ENCODE data around the gene CARS1. TPM values are rescaled to one million over a fixed set of nuclear protein-coding genes. Genes with fewer than 3 reads are reported as not detected.

Gene CARS1
- total and polyA plus RNA-seq, 10 of the 15 experiments (the other 5 are each of a cell fraction or from before 2014, with no cell fraction given), result 7.8 to 60.6 (median 45.7) TPM

DNA sequence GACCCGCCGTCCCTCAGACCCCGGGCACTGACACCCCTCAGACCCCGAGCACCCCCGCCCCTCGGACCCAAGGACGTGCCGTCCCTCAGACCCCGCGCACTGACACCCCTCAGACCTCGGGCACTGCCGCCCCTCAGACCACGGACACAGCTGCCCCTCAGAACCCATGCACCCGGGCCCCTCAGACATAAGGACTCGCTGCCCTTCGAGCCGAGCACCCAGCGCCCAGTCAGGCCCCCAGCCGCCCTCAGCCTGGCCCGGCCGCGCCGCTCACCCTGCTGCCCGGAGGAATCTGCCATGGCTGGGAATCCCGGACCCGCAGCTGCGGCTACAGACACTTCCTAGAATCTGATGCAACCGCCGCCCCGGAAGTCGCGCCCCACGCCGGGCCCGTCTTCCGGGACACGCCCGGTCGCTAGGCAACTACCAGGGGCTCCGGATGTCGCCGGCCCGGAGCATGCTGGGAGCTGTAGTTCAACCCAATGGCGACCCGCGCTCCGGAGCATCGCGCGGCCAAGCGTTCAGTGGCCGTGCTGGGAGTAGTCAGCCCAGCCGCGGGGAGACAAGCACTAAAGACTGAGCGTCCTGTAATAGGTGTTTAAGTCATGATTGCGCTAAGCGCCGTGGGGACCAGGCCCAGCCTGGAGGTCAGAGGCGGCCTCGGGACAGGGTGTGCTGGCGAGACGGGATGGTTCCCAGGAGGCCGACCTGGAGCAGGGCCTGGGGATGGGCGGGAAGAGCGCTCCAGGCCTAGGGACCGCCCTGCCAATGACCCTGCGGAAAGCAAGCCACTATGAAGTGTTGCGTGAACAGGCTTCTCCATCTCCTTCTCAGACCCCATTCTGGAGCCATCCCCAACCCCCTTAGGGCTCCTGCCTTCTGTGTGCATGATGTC, at the start of gene CARS1 (continued):
- no peak for TF ChIP-seq MLLT1 (IDR thresholded peaks at IDR 0.05)
- no peak for TF ChIP-seq EP300 (IDR thresholded peaks at IDR 0.05; ENCODE audit: borderline replicate concordance in 1 of 2, control insufficient read depth in 1 of 2, low read depth in 2 of 2, low read length in 2 of 2)
- TF ChIP-seq ELK1 (IDR thresholded peaks at IDR 0.05; ENCODE audit: low read depth, low read length), result peak; percentile 92
- TF ChIP-seq TCF12 (IDR thresholded peaks at IDR 0.05; ENCODE audit: low read depth, low read length), result peak; percentile 65
- no peak for TF ChIP-seq ASH2L (IDR thresholded peaks at IDR 0.05; ENCODE audit: borderline replicate concordance, low read depth)
- peak; percentile 72; the same call in 1 of the 2 replicates for TF ChIP-seq TBL1XR1 (IDR thresholded peaks at IDR 0.05; ENCODE audit: low read depth, low read length)
- TF ChIP-seq MEF2B (IDR thresholded peaks at IDR 0.05; ENCODE audit: partially characterized antibody, poor library complexity, severe bottlenecking), result peak; percentile 21
- TF ChIP-seq NFIC (IDR thresholded peaks at IDR 0.05; ENCODE audit: low read depth, low read length), result no peak
- TF ChIP-seq, protein P1, sequence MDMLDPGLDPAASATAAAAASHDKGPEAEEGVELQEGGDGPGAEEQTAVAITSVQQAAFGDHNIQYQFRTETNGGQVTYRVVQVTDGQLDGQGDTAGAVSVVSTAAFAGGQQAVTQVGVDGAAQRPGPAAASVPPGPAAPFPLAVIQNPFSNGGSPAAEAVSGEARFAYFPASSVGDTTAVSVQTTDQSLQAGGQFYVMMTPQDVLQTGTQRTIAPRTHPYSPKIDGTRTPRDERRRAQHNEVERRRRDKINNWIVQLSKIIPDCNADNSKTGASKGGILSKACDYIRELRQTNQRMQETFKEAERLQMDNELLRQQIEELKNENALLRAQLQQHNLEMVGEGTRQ (IDR thresholded peaks at IDR 0.05; ENCODE audit: borderline replicate concordance, low read depth, low read length), result no peak
- peak; percentile 66; the same call in 1 of the 2 replicates for TF ChIP-seq SREBF2 (IDR thresholded peaks at IDR 0.05; ENCODE audit: low read length)
- TF ChIP-seq ATF7 (IDR thresholded peaks at IDR 0.05; ENCODE audit: low read depth), result peak; percentile 15; the same call in 1 of the 2 replicates
- TF ChIP-seq STAT3 (IDR thresholded peaks at IDR 0.05; ENCODE audit: low read depth, low read length), result no peak
- TF ChIP-seq MAX (IDR thresholded peaks at IDR 0.05; ENCODE audit: low read depth, low read length), result peak; percentile 66
- TF ChIP-seq ZBTB4 (CRISPR knock-in tag; IDR thresholded peaks at IDR 0.05), result no peak

All from GM12878 (cell line).